Right lobe of liver (tissue), 4 donors: Measurements from ENCODE around the gene IFI16.

ENCODE experiments used
- POLR2A ChIP-seq: fragments of 450-650 bp; IDR thresholded peaks from one replicate; pipeline ENCODE4 v1.6.1; 2017; ENCODE audit warnings: antibody characterized with exemption, mild to moderate bottlenecking
- TF ChIP-seq, protein P1 (sequence below), 4 donors: fragments of 200-600 bp in 3 of 4; fragments of 450-650 bp in 1 of 4; IDR thresholded peaks; one replicate each; pipeline versions ENCODE4 v1.5.1 to v1.8.0; 2016 to 2022; ENCODE audit warnings: antibody characterized with exemption in 4 of 4, mild to moderate bottlenecking in 2 of 4
- donor health status: DM: no; HTN: no; CAD: no.
- donor health status: DM: no; HTN: no; CAD: no.
- donor health status: DM: no; HTN: yes; CAD: no.

DNA sequence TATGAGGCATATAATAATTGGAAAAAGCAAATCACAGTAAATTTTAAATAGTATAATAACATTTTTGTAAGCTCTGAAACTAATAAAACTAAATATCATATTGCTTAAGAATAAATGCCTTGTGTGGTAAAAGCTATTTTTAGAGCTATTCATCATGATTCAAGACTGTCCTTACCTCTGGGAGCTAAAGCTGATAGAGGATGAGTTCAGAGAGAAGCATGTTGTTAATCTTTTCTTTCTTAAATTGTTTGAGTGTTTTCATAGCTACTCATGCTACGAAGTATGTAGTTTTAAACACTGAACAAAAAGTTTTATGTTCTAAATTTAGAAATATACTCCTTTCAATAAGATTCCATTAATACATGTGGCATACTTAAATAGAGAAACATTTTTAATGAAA lies 30.5 kb downstream of the IFI16 start:
- TF ChIP-seq, protein P1, sequence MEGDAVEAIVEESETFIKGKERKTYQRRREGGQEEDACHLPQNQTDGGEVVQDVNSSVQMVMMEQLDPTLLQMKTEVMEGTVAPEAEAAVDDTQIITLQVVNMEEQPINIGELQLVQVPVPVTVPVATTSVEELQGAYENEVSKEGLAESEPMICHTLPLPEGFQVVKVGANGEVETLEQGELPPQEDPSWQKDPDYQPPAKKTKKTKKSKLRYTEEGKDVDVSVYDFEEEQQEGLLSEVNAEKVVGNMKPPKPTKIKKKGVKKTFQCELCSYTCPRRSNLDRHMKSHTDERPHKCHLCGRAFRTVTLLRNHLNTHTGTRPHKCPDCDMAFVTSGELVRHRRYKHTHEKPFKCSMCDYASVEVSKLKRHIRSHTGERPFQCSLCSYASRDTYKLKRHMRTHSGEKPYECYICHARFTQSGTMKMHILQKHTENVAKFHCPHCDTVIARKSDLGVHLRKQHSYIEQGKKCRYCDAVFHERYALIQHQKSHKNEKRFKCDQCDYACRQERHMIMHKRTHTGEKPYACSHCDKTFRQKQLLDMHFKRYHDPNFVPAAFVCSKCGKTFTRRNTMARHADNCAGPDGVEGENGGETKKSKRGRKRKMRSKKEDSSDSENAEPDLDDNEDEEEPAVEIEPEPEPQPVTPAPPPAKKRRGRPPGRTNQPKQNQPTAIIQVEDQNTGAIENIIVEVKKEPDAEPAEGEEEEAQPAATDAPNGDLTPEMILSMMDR (IDR thresholded peaks at IDR 0.05): no peak
- TF ChIP-seq POLR2A: no peak
